IPS DF 4.7 (cell line): ENCODE results near the gene KIAA1549.

Experiments
- DNase-seq: peaks from one replicate; pipeline ENCODE4 v3.0.0-alpha.2; 2013; ENCODE audit warnings: low spot score; ENCODE audit errors: extremely low read depth

Gene KIAA1549

GRCh38 chr7:138907850-138908249 is 73.3 kb downstream of the KIAA1549 start:
- no peak for DNase-seq

DNA sequence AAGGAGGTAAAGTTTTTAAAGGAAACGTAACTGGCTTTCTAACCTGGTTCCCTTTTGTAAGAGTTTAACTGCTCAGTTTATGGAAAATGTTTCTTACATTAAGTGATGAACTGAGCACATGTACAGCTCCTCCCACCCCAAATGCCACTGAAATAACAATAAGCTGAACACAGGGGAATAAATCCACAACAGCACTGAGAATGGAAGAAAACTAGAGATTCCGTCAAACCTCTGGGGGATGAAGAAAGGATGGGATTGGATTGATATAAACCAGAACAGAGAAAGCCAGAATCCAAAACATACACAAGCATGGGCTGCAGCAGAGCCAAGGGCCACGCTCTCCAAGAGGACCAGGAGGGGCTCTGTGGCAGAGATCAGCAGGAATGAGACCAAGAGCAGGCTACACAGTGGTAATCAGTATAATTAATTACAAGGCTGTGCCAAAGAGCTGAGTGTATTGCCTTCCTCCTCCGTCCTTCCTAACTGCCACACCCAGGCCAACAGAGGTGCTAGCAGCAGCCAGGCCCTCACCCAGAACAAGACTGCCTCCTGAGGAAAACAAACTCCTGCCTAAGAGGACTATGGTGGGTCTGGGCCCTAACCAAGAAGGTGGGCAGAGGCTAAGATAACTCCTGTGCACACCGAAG is 73.9 kb downstream of the KIAA1549 start:
- DNase-seq: no peak

DNA sequence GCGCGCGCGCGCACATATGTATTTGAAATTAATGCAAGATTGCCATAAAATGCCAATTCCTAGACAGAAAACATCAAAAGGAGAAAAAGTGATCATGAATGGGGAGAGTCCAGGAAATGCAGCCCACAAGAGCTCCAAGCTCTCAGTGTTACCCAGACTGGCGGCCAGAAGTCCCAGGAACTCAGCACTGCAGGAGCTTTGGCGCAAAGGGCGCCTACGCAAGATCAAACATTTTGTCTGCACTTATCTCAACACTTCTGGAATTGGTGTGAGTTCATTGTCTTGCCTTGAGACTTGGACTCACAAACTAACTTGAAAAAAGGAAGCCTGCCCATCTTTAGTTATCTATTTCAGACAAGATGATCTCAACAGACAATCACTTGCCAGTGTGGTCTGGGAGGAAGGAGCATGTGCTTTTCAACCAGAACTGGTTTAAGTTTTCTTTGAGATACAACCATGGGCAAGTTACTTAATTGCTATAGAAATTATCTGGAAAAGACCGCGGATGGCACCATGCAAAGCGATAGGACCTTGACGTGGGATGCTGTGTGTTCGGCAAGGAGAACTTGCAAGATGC is 77.2 kb downstream of the KIAA1549 start:
- no peak for DNase-seq

GRCh38 chr7:138903186-138903820 is 77.9 kb downstream of the KIAA1549 start:
- DNase-seq: no peak

- DNase-seq: no peak
Observed at GRCh38 chr7:138902161-138902560, 79.0 kb downstream of the KIAA1549 start.

DNA sequence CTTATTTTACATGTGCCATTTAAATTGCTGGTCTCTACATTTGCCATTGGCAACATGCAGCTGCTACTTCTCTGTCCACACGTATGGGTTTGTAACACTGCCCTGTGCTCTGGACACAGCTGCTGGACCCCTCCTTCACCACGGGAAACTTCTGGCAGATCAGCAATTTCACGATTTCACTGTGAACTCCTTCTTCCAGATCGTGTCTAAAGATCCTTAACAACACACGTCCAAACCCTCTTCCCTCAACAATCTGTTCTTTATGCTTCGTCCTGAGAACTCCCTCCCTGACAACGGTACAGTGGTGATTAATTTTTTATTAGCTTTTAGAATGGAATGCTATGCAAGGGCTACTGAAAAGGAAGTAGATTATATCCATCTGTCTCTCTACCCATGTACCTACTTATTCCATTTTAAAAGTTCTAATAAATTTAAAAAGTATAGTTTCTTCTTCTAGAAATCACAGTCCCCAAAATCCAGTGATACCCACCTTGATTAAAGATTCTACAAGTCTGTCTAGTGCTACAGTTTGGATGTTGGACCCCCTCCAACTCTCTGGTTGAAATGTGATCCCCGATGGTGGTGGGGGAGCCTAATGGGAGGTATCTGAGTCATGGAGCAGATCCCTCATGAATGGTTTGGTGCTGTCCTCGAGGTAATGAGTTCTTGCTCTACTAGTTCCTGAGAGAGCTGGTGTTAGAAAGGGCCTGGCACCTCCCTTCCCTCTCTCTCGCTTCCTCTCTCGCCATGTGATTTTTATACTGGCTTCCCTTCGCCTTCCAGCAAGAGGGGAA is 81.0 kb downstream of the KIAA1549 start:
- no peak for DNase-seq

- no peak for DNase-seq
Observed at GRCh38 chr7:138898802-138899201, 82.4 kb downstream of the KIAA1549 start.

DNA sequence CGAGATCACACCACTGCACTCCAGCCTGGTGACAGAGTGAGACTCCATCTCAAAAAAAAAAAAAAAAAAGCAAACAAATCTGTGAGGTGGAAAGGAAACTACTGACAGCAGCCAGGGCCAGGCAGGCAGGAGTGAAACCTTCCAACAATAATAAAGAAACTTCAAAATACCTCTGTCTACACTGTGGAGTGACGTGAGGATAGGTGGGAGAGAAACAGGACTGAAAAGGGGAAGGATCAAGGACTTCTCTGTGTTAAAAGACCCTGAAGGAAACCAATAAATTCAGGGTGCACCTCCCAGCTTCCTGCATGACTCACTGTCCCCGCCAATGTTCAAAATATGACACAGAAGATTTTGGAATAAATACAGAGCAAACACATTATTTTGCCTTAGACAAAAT is 82.9 kb downstream of the KIAA1549 start:
- no peak for DNase-seq

- DNase-seq: no peak
Observed at GRCh38 chr7:138895679-138896078, 85.5 kb downstream of the KIAA1549 start.

- DNase-seq: no peak
Observed at GRCh38 chr7:138893258-138893657, 87.9 kb downstream of the KIAA1549 start.

DNA sequence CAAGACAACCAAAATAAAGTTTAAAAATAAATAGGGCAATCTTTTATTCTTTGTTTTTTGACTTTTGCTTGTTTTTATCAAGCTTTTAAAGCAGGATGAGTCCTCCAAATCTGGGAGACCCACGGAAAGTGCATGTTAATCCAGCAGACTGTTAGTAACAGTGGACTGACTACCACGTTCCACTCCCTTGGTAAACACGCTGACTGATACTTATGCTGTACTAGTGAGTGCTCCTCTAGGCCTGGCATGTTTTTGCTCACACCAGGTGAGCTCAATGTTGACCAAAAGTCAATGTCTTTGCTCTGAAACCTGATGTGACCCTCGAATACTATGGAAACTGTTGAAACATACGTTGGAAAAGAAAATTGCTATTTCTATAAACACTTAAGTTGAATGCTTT is 88.4 kb downstream of the KIAA1549 start:
- DNase-seq: no peak

DNA sequence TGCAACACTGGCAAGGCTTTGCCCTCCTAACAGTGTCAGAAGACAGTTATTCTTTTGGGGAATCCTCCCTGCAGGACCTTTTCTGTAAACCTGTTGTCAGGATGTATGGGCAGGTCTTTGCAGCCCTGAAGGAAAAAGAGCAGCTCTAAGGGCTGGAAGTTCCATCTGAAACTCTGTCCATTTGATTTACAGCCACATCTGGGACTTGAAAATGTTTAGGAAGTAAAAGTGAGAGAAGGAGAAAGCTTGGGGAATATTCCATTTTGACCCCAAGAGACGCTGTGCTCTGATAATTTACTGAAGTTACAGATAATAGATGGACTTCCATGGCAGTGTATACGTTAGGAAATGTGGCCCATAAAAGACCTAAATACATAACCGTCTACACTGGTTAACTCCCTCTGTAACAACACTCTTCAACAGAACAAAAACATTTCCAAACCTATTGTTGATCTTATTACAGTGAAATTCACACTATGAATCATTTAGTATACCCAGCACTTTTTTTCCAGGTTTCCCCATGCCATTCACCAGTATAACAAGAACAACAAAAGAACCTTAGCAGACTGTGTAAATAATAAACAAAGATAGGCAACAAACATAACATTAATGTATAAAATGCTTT is 89.1 kb downstream of the KIAA1549 start:
- no peak for DNase-seq

DNA sequence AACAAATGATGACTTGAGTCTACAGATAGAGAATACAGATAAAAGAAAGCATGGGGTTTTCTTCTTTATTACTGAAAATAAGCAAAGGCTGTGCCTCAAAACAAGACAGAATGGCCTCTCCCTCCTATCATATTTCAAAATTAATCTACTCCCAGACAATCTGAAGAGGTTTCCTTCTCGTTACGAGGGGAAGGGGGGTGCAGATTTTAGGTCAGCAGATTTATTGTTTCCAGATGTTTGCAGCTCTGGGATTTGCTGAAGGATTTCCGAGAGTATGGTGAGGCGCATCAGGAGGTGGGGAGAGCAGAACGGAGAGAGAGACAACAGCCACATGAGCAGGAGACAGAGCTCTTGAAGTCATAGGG is 89.8 kb downstream of the KIAA1549 start:
- DNase-seq: no peak

- no peak for DNase-seq
Observed at GRCh38 chr7:138890499-138891445, 90.4 kb downstream of the KIAA1549 start.

DNA sequence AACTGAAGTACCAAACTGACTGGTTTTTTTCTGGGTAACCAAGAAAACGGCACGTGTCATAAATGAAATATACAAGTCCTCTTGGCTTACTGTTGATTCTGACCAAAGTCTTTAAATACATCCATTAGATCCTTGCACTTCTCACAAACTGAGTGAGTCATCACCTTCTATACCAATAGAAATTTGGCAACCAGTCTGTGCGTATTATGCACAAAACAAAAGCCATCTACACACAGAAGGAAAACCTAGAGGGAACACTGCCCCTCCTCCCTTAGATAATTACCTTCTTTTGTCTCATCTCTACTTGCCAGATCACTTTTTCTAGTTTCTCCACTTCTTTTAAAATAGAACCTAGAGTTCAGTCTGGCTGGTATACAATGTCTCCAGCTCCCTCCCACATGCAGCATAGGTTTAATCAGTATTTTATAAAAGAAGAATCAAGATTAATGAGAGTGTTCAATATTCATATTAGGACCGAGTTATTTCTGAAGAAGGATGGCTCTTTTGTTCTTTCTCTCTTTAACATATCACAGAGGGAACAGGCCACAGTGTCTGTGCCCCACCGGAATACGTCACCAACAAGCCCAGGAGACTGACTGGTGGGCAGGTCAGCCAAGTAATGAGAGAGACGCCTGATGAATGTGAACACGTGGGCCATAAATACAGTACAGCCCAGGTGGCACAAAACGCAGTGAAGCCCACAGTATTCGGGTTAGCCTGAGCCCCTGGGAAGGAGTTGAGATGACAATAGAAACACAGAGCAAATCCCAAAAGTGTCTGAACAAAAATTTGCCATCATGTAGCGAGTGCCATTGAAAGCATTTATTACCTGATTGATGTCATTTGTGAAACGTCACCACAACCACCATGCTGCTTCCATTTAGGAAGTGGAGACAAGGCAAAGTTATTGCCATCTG is 91.3 kb downstream of the KIAA1549 start:
- no peak for DNase-seq

DNA sequence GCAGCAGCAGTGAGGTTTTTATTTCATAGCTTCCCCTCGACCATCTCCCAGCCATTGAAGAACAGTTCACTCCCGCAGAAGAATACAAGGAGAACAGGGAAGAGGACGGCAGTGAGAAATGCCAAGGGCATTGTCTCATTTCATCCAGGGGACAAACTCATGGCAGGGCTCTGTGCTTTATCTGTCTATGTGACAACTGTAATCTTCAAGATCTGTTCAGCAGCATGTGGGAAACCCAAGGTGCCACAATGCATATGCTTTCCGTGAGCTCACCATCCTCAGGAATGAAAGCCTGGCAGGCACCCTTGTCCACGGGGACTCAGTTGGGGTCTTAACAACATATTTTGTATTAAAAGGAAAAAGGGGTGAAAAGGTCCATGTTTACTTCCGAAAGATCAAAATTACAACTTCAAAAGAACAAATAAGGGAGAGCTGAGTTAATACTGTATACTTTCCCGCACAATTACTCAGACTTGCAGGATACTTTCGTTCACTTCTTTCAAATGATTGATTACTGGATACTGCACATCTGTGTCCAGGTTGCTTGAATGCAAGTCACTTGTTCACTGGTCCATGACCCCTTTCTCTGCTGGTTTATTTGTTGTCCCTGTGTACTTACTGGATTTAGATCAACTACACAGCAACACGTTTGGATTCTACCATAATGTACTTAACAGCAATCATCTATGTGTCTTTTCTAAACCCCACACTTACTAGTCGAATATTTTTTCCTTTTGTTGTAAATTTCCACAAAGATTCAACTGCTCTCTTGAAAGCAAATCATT is 93.1 kb downstream of the KIAA1549 start:
- no peak for DNase-seq

DNA sequence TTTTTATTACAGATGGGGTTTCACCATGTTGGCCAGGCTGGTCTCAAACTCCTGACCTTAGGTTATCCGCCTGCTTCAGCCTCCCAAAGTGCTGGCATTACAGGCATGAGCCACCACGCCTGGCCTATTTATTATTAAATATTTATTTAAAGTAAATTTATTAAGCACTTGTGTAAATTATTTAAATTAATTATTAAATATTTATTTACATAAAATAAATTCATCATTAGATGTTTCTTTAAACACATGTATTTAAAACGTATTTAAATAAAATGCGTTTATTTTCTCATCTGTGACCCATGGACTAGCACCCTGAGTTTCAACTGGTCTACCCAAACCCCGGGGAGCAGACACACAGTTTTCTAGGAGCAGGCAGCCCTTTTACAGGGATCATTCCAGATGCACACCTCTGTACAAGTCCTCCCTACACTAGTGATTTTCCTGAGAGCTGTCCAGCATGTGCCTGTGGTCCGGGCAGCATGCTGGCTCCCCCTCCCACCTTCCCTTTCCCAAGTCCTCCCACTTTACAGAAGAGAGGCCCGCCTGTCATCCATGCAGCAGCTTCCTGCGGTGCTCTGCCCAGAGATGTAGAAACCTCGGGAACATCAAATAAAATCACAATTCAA is 94.0 kb downstream of the KIAA1549 start:
- no peak for DNase-seq

- no peak for DNase-seq
Observed at GRCh38 chr7:138886501-138886917, 94.7 kb downstream of the KIAA1549 start.
